Upper lobe of right lung (tissue), 1 donor: Measurements from ENCODE around the gene ATP10A. TPM values are rescaled to one million over a fixed set of nuclear protein-coding genes. Genes with fewer than 3 reads are reported as not detected.
A peak's percentile ranks its signal among the peaks of the same experiment; 100 is the strongest.

Source experiments
- ATAC-seq: fragments of 200-7000 bp; cut with Tn5 transposase; one replicate; pipeline ENCODE4 v1.9.1; 2020; ENCODE audit warnings: mild to moderate bottlenecking, moderate library complexity
- DNase-seq: peaks from one replicate; pipeline ENCODE4 v3.0.0-alpha.2; 2020
- H3K27ac ChIP-seq: fragments of 200-600 bp; one replicate; pipeline ENCODE4 v1.8.0; 2022
- H3K27me3 ChIP-seq: fragments of 200-600 bp; one replicate; pipeline ENCODE4 v1.8.0; 2022; ENCODE audit warnings: mild to moderate bottlenecking
- H3K36me3 ChIP-seq: fragments of 200-600 bp; one replicate; pipeline ENCODE4 v1.8.0; 2022
- H3K4me1 ChIP-seq: fragments of 200-600 bp; one replicate; pipeline ENCODE4 v1.8.0; 2022
- H3K4me3 ChIP-seq: fragments of 200-600 bp; one replicate; pipeline ENCODE4 v1.8.0; 2022; ENCODE audit warnings: mild to moderate bottlenecking
- H3K9me3 ChIP-seq: fragments of 200-600 bp; one replicate; pipeline ENCODE4 v1.8.0; 2022
- intact Hi-C: fragments of 100-400 bp; cut with DNase I; formaldehyde crosslinking; loops from one replicate; pipeline ENCODE4 v1.11.0; 2022
- total RNA-seq: library from RNA; stranded (reverse); fragmentation: NEBNext Ultra II Directional; extraction: Animal tissue kit (Norgen Biotek cat#: 25700); gene quantifications from one replicate; pipeline ENCODE4 v1.2.1, GENCODE V29; 2021
- TF ChIP-seq, protein P1 (sequence below): fragments of 200-600 bp; IDR thresholded peaks from one replicate; pipeline ENCODE4 v1.8.0; 2022; ENCODE audit warnings: antibody characterized with exemption
- donor health status: DM: no; HTN: yes; CAD: no; lungs with severe emphysema.

ATP10A gene
- total RNA-seq, 1 donor from 2014 or later, result 31.1 TPM

DNA sequence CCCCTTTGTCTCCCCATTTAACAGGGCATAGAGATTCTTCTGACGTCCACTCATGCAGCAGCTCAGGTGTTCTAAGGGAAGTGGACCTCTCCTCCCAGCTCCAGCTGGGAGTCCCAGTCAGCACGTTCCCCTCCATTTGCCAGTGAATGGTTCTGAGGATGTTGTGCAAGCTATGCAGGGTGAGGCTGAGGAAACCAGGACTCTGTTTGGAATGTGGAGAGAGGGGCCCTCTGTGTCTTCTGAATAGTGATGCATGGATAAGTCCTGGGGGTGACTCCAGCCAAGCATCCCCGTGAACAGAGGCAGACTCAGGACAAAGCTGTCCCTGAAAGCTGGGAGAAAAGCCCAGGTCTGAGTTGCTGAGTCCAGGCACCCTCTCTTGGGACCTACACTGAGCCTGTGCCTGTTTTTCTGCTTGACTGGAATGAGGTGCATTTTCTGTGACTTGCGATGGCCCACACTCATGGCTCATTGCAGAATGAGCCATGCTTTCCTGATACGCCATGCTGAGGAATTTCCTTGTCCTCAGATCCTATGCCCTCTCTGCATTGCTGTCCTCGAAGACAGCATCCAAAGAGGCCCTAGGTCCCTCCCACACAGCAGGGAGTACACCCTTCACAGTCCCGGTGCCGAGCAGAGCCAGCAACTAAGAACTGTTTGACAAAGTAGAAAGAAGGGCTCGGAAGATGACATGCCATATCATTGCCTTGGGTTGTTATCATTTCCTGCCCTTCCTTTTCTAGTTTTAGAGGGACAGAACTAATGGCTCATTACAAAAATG is 185.2 kb downstream of the ATP10A start:
- Histone ChIP-seq H3K27me3 (no peaks in the 10 kb centered on the region), H3K4me1 (no peaks in the 10 kb centered on the region), H3K4me3 (no peak overlapping the region), H3K27ac (no peak overlapping the region), H3K9me3 (no peaks in the 10 kb centered on the region), H3K36me3 (peaks cover 9% of the 10 kb centered on the region)
- intact Hi-C loops, result no loop called here
- no peak for ATAC-seq
- TF ChIP-seq, protein P1, sequence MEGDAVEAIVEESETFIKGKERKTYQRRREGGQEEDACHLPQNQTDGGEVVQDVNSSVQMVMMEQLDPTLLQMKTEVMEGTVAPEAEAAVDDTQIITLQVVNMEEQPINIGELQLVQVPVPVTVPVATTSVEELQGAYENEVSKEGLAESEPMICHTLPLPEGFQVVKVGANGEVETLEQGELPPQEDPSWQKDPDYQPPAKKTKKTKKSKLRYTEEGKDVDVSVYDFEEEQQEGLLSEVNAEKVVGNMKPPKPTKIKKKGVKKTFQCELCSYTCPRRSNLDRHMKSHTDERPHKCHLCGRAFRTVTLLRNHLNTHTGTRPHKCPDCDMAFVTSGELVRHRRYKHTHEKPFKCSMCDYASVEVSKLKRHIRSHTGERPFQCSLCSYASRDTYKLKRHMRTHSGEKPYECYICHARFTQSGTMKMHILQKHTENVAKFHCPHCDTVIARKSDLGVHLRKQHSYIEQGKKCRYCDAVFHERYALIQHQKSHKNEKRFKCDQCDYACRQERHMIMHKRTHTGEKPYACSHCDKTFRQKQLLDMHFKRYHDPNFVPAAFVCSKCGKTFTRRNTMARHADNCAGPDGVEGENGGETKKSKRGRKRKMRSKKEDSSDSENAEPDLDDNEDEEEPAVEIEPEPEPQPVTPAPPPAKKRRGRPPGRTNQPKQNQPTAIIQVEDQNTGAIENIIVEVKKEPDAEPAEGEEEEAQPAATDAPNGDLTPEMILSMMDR, result no peak
- DNase-seq, result no peak

- intact Hi-C loops, result no loop called here
- no peak overlapping the region for H3K27ac ChIP-seq
- no peaks in the 10 kb centered on the region for H3K27me3 ChIP-seq
- no peak overlapping the region for H3K4me3 ChIP-seq
- peaks cover 9% of the 10 kb centered on the region for H3K36me3 ChIP-seq
- ATAC-seq (no peak), DNase-seq (peak; percentile 58)
- no peaks in the 10 kb centered on the region for H3K9me3 ChIP-seq
- no peaks in the 10 kb centered on the region for H3K4me1 ChIP-seq
- TF ChIP-seq, protein P1, result no peak
These were observed 187.1 kb downstream of the ATP10A start for GRCh38 chr15:25676070-25676469.

DNA sequence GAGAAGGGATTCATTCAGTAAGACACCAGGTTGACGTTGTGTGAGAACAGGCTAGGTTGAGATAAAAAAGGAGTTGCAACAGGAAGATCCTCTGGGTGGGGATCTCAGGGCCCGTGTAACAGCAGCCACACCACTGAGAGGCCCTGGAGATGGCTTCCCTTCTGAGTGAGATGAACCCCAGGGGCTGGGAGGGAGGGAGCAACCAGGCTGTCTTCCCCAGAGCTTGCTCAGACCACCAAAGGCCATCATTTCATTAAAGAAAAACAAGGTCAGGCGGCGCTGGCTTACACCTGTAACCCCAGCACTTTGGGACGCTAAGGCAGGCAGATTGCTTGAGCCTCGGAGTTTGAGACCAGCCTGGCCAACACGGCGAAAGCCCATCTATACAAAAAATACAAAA is 187.7 kb downstream of the ATP10A start:
- TF ChIP-seq, protein P1, result no peak
- ATAC-seq (no peak), DNase-seq (no peak)
- Histone ChIP-seq H3K9me3 (no peaks in the 10 kb centered on the region), H3K36me3 (peaks cover 9% of the 10 kb centered on the region), H3K27me3 (no peaks in the 10 kb centered on the region), H3K27ac (no peak overlapping the region), H3K4me1 (peaks cover 4% of the 10 kb centered on the region), H3K4me3 (no peak overlapping the region)
- intact Hi-C loops, result no loop called here

- DNase-seq (peak; percentile 48), ATAC-seq (no peak)
- no peak overlapping the region for H3K4me3 ChIP-seq
- peaks cover 9% of the 10 kb centered on the region for H3K36me3 ChIP-seq
- TF ChIP-seq, protein P1, result no peak
- intact Hi-C loops, result no loop called here
- peaks cover 9% of the 10 kb centered on the region for H3K4me1 ChIP-seq
- H3K9me3 ChIP-seq, result no peaks in the 10 kb centered on the region
- no peak overlapping the region for H3K27ac ChIP-seq
- H3K27me3 ChIP-seq, result no peaks in the 10 kb centered on the region
These were observed 188.2 kb downstream of the ATP10A start for GRCh38 chr15:25674913-25675312.

DNA sequence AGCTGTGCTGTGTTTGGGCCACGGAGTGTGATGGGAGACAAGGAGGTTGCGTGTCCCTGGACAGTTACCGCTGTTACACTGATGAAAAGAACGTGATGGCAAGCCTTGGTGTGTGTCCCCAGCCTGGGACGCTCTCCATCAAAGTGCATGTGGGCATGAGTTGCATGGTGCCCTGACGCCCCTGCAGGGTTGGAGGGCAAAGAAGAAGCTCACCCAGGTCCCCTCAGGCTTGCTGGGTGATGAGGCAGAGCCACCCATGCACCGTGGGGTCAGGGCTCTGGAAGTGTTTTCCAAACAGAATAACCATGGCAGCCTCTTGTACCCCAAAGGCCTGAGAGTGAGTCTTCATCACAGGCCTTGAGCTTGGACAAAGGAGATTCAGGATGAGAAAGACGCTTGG is 189.2 kb downstream of the ATP10A start:
- H3K27me3 ChIP-seq, result no peaks in the 10 kb centered on the region
- TF ChIP-seq, protein P1, result no peak
- H3K27ac ChIP-seq, result no peak overlapping the region
- no peaks in the 10 kb centered on the region for H3K9me3 ChIP-seq
- H3K4me3 ChIP-seq, result no peak overlapping the region
- no peak for DNase-seq
- peaks cover 11% of the 10 kb centered on the region for H3K4me1 ChIP-seq
- intact Hi-C loops, result no loop called here
- H3K36me3 ChIP-seq, result peaks cover 2% of the 10 kb centered on the region
- no peak for ATAC-seq
